Dermis blood vessel endothelial cell (primary cell): ENCODE measurements around the gene JPT2. TPM values are rescaled to one million over a fixed set of nuclear protein-coding genes. Genes with fewer than 3 reads are reported as not detected.

ENCODE experiments used
- DNase-seq: peaks from one replicate; pipeline ENCODE4 v3.0.0; 2010
- total RNA-seq: library from RNA; depleted of rRNA; stranded (reverse); fragments of >200 nt; gene quantifications from 2 replicates; pipeline ENCODE4 v1.2.3, GENCODE V29; 2014

Gene JPT2
- total RNA-seq, 1 donor from 2014 or later: 63.0 TPM

GRCh38 chr16:1653023-1653422 lies 25.1 kb upstream of the JPT2 start:
- DNase-seq: no peak

DNA sequence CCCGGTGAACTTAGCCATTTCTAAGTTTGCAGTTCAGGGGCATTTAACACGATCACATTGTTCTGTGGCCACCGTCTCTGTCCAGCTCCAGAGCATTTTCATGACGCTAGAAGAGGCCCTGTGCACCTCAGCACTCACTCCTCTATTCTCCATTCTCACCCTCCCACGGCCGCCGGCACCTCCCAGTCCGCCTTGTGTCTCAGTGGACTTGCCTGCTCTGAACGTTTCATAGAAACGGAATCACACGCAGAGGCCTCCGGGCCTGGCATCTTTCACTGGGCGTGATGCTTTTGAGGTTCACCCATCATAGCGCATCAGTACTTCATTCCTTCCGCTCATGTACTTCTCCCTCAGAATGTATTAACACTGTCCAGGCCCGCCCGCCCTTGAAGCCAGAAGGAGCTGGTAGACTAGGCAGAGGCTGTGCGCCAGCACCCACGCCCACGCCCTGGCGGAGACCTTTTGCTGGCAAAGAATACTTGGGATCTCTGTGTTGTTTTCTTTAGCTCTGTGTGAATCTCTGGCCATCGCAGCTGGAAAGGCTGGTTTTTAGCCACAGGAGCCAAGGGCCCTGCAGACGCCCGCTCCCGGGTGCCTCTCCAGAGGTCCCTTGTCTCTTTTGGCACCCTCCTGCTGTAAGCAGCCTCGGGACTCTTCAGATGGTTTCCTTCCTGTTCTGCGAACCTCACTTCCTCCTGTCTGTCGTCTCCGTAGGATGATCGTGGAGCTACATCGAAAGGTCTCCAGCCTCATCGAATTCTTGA lies 23.4 kb upstream of the JPT2 start:
- DNase-seq: no peak

DNA sequence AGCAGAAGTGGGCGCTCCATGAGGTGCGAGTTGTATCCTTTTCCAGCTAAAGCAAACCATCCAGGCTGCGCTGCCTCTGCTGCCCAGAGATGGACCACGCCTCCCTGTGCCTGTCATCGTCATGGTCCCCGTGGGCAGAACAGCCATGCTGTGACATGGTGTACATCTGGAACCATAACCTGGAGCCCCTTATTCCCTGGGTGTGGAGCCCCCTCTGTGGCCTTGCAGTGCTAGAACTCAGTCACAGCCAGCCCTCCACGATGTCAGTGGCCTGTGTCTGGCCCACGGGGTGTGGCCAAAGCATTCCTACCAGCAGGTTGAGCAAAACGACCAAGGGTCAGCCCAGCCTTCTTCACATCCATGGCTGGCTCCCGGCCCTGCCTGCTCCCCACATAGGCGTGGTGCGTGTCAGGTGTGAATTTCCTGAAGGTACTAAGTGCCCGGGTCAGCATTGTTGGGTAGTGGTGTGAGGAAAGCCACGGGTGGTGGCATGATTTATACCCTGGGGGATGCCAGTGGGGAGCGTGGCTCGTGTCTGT lies 22.7 kb upstream of the JPT2 start:
- no peak for DNase-seq

DNA sequence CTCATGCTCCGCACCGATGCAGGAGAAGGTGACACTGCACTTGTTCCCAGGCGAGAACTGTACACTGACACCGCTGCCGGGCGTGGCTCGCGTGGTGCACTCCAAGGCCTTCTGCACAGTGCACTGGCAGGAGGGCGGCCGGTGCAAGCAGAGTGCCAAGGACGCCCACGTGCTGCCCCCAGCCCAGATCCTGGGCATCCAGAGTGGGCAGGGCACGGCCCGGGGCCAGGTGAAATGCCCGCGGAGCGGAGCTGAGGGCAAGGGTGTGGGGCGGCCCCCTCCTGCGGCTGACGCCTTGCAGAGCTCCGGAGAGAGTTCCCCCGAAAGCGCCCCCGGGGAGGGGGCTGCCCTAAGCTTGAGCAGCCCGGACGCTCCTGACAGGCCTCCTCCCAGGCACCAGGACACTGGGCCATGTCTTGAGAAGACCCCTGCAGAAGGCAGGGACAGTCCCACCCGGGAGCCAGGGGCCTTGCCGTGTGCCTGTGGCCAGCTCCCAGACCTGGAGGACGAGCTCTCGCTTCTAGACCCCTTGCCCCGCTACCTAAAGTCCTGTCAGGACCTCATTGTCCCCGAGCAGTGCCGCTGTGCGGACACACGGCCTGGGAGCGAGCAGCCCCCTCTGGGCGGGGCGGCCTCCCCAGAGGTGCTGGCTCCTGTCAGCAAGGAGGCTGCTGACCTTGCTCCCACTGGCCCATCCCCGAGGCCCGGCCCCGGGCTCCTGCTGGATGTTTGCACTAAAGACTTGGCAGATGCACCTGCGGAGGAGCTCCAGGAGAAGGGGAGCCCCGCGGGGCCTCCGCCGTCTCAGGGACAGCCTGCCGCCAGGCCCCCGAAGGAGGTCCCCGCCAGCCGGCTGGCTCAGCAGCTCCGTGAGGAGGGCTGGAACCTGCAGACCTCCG lies 21.9 kb upstream of the JPT2 start:
- DNase-seq: no peak

GRCh38 chr16:1656808-1657617 lies 21.1 kb upstream of the JPT2 start:
- no peak for DNase-seq

GRCh38 chr16:1657841-1658240 lies 20.2 kb upstream of the JPT2 start:
- no peak for DNase-seq

DNA sequence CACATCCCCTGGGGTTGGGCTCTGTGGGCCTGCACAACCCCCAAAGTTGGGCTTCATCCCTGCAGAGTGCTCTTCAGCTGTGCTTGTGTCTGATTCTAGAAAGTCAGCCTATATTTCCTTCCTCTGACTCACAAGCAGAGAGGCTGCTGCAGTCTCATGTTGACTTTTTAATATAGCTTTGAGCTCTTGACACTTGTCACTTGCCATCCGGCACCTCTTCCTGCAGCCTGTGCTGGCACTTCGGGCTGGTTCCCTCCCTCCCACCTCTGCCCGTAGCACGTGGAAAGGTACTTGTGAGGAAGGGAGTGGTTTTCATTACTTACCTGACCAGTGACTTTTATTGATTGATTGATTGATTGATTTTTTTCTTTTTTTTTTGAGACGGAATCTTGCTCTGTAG lies 19.0 kb upstream of the JPT2 start:
- DNase-seq: peak; percentile 25

- no peak for DNase-seq
These were observed 16.3 kb upstream of the JPT2 start for GRCh38 chr16:1661826-1662225.

DNA sequence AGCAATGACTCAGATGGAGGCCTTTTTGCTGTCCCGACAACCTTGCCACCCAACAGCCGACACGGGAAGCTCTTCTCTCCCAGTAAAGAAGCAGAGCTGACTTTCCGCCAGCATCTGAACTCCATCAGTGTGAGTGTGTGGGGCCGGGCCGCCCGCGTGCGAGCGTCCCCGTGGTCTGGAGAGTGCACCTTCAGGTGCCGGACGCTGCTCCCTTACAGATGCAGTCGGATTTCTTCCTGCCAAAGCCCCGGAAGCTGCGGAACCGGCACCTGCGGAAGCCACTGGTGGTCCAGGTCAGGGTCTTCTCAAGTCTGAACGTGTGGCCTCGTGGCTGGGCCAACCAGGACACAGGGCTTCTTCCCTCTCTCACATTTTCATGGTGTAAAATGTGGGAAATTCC lies 15.5 kb upstream of the JPT2 start:
- no peak for DNase-seq

GRCh38 chr16:1665829-1666228 lies 12.2 kb upstream of the JPT2 start:
- no peak for DNase-seq

DNA sequence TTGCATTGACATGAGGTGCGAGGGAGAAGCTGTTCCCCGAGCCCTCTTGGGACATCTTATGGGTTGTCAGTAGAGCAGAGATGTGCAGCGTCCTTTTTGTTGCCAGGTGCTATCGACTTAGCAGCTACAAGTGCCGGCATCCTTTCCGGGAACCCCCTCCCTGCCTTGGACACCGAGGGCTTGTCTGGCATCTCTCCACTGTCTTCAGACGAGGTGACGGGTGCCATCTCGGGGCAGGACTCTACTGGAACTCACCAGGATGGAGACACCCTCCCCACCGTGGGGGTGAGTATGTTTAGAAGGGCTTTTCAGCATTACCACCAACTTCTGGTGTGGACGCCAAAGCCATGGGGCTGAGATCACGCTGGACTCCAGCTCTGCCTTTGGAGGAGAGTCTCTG lies 11.8 kb upstream of the JPT2 start:
- DNase-seq: no peak

GRCh38 chr16:1667271-1667670 lies 10.8 kb upstream of the JPT2 start:
- no peak for DNase-seq

GRCh38 chr16:1667916-1668315 lies 10.2 kb upstream of the JPT2 start:
- DNase-seq: no peak

DNA sequence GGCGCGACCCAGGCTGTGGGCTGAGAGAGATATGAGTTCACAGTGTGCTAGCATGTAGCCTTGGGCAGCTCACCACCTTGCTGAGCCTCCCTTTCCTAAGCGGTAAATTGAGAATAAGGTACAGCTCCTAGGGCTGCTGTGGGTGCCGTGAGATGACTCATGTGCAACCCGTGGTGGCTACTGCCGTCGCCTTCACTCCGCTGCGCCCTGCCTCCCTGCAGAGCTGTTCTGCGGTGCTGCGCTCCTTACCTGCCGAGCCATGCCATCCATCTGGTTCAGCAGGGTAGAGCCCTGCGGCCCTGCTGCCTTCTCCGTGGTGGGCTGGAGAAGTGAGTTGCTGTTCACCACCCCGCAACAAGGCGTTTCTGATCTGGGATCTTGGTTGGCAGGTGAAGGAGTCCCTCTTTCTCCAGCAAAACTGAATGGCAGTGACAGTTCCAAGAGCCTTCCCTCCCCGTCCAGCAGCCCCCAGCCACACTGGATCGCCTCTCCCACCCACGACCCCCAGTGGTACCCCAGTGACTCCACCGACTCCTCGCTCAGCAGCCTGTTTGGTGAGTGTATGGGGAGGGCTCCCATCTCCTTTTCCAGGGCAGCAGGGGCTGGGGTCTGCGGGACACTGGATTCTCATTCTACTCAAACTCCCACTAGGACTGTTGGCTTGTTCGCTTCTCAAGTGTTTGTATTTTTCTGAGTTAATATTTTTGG lies 9.3 kb upstream of the JPT2 start:
- no peak for DNase-seq

DNA sequence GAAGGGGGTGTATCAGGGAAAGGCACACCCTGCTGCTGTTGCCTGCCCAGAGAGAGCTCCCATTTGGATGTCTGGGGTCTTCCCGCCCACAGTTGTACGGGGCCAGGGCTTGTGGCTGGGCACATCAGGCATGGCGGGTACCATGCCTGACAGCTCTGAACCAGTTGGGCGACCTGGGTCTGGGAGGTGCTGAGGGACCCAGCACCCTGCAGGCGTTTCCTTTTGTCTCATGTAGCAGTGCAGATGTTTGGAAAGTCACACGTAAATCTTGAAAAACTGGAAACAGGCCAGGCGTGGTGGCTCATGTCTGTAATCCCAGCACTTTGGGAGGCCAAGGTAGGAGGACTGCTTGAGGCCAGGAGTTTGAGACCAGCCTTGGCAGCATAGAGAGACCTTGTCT lies 8.4 kb upstream of the JPT2 start:
- no peak for DNase-seq

DNA sequence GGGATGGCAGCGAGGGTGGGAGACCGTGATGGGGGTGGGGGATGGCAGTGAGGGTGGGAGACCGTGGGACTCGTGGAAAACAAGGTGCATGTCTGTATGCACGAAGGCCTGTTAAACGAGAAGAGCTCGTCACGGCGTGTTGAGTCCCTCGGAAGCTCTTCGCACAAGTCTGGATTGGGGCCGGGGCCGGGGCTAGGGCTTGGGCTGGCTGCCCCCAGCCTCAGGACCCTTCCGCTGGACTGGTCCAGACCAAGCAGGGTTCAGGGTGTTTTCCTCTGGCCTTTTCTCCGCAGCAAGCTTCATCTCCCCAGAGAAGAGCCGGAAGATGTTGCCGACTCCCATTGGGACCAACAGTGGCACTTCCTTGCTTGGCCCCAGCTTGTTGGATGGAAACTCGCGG lies 7.7 kb upstream of the JPT2 start:
- DNase-seq: no peak

- no peak for DNase-seq
These were observed 7.2 kb upstream of the JPT2 start for GRCh38 chr16:1670866-1671265.

GRCh38 chr16:1673424-1674151 lies 4.5 kb upstream of the JPT2 start:
- DNase-seq: no peak

GRCh38 chr16:1674306-1674705 lies 3.8 kb upstream of the JPT2 start:
- DNase-seq: no peak

- peak; percentile 57 for DNase-seq
These were observed 3.1 kb upstream of the JPT2 start for GRCh38 chr16:1674751-1675664.
